Effector CD8-positive, alpha-beta T cell (primary cell): ENCODE results near the gene HOXA9.

Experiments used
- DNase-seq: peaks from one replicate; lab custom pipeline; 2025; lab: John Stamatoyannopoulos, UW

HOXA9 gene

GRCh38 chr7:27126596-27127327 lies 38.6 kb downstream of the HOXA9 start:
- no peak for DNase-seq

GRCh38 chr7:27125986-27126394 lies 39.3 kb downstream of the HOXA9 start:
- no peak for DNase-seq

GRCh38 chr7:27124902-27125689 lies 40.2 kb downstream of the HOXA9 start:
- no peak for DNase-seq

- no peak for DNase-seq
Observed at GRCh38 chr7:27124096-27124901, 41.0 kb downstream of the HOXA9 start.

GRCh38 chr7:27123477-27124053 lies 41.8 kb downstream of the HOXA9 start:
- no peak for DNase-seq

- DNase-seq: no peak
Observed at GRCh38 chr7:27123007-27123476, 42.3 kb downstream of the HOXA9 start.

- DNase-seq: no peak
Observed at GRCh38 chr7:27122077-27122910, 43.0 kb downstream of the HOXA9 start.

GRCh38 chr7:27121684-27122076 lies 43.7 kb downstream of the HOXA9 start:
- DNase-seq: no peak

GRCh38 chr7:27119412-27119911 lies 45.9 kb downstream of the HOXA9 start:
- no peak for DNase-seq

- no peak for DNase-seq
Observed at GRCh38 chr7:27118580-27118979, 46.8 kb downstream of the HOXA9 start.

- DNase-seq: no peak
Observed at GRCh38 chr7:27117887-27118491, 47.3 kb downstream of the HOXA9 start.

GRCh38 chr7:27116962-27117886 lies 48.1 kb downstream of the HOXA9 start:
- DNase-seq: no peak

GRCh38 chr7:27116031-27116961 lies 49.0 kb downstream of the HOXA9 start:
- no peak for DNase-seq

GRCh38 chr7:27115221-27116026 lies 49.9 kb downstream of the HOXA9 start:
- no peak for DNase-seq

- DNase-seq: no peak
Observed at GRCh38 chr7:27114881-27115220, 50.5 kb downstream of the HOXA9 start.

GRCh38 chr7:27113991-27114769 lies 51.2 kb downstream of the HOXA9 start:
- no peak for DNase-seq
